Measurements from ENCODE around the gene SERPINB1. TPM values are rescaled to one million over a fixed set of nuclear protein-coding genes. Genes with fewer than 3 reads are reported as not detected.

SERPINB1 gene
- polyA plus RNA-seq, 3 donors: 17.6 to 25.5 (median 20.8) TPM

DNA sequence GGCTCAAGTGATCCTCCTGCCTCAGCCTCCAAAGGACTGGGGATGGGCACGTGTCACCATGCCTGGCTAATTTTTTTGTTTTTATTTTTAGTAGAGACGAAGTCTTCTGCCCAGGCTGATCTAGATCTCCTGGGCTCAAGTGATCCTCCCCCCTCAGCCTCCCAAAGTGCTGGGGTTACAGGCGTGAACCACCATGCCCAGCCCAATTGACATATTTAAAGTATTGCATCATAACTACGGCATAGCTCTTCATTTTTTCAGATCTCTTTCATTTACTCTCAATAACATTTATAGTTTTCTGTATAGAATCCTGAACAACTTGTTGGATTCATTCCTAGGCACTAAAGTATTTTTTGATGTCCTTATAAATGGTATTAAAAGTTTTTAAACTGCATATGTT is 13.0 kb downstream of the SERPINB1 start:
- DNase-seq (ENCODE audit: extremely low read depth in 1 of 11, low read depth in 9 of 11, low spot score in 4 of 11): no peak

DNA sequence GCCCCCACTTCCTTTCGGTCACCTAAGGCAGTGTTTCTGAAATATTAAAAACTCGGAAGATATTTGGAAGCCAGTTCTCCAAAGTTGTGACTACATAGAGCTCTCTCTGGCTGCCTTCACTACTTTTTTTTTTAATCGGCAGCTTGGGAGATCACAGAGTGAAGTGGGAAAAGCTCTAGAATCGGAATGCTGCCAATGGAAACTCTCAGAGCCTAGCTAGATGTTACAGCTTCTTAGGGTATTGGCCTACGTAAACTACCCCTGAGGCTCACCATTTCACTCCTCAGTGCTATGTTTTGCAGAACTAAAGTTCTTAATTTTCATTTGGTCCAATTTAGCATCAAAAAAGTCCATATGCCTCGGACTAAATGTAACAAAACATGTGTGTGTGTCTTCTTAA is 14.5 kb downstream of the SERPINB1 start:
- DNase-seq (ENCODE audit: extremely low read depth in 1 of 11, low read depth in 9 of 11, low spot score in 4 of 11): no peak

DNA sequence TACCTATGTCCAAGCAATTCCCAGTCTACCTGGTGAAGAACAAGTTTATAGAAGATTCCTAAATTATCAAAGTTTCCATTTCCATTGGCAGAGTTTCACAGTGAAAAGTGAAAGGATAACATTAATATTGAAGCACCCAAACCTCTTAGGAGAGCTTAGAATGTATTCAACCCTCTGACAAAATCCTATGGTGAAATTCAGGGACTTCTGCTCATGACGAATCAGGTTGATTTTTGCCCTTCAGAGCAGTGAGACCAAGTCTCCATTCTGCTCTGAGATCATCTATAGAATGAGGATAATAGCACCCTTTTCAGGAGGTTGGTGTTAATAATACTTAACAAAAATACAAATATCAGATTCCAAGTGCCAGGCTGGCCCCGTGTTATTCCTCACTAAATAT is 15.5 kb downstream of the SERPINB1 start:
- no peak for DNase-seq (ENCODE audit: extremely low read depth in 1 of 11, low read depth in 9 of 11, low spot score in 4 of 11)

DNA sequence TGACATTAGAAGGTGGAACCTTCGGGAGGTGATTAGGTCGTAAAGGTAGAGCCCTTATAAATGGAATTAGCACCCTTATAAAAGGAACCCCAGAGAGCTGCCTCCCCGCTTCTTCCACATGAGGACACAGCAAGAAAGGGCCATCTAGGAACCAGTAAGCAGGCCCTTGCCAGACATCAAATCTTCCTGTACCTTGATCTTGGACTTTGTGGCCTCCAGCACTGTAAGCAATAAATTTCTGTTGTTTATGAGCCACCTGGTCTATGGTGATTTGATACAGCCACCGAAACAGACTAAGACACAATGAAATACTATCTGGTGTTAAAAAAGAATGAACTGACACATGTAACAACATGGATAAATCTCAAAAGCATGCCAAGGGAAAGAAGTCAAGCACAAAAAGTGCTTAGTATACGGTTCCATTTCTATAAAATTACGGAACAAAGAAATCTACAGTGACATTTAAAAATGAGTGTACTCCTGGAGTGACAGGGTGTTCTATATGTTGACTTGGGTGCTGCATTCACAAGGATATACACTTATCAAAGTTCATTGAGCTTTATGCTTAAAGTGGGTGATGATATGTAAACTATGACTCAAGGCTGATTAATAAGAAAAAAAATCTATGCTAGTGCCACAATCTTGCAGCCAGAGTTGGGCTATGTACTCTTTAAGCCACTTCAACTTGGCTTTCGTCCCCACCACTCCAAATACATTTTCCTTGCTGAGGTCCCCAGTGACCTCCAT is 18.4 kb downstream of the SERPINB1 start:
- no peak for DNase-seq (ENCODE audit: extremely low read depth in 1 of 11, low read depth in 9 of 11, low spot score in 4 of 11)

DNA sequence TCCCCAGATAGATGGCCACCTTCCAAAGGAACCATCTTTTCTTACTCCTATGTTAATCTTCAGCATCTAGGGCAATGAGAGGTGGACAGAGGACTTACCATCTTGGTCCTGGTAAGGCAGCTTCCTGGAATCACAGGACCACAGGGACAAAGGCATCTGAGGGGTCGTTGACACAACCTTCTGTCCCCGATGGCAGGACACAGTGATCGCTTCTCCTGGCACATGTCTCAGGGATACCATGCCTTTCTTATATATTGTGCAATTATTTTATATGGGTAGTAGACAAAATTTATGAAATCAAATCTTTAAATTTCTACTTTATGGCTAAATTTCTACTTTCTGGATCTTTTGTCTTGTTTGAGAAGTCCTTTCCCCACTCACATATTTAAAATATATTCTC is 20.1 kb downstream of the SERPINB1 start:
- DNase-seq (ENCODE audit: extremely low read depth in 1 of 11, low read depth in 9 of 11, low spot score in 4 of 11): no peak

DNA sequence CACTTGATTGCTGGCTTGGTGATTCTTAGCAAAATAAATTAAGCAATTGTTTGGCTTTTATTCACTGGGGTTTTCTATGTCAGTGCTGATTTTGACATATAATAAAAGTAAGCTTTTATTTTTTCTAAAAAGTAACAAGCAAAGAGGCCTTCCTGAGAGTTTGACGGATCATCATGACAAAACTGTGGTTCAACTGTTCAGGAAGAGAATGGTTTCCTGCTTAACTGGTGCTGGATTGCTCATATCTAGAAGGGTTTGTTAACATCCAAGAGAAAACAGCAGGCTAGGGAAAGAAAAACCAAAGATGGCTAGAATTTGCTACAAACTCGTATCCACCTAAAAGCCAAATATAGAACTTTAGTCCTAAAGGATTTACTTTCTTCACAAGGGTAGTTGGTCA is 21.2 kb downstream of the SERPINB1 start:
- DNase-seq (ENCODE audit: extremely low read depth in 1 of 11, low read depth in 9 of 11, low spot score in 4 of 11): no peak

DNA sequence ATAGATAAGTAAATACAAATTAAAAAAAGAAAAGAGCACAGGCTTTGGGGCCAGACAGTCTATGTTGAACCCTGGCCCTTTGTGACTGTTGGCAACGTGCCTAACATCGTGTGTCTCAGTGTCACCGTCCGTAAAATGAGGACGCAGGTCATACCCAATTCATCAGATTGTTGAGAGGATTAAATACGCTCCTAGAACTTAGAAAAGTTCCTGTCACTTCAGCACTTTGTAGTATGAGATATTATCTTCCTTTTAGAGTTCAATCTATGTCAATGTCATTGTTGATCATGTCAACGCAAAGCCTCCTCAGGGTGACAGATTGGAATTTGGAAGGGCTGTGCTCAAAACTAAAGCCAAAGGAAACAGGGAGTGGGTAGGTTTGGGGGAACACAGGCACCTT is 21.7 kb downstream of the SERPINB1 start:
- DNase-seq (ENCODE audit: extremely low read depth in 1 of 11, low read depth in 9 of 11, low spot score in 4 of 11): no peak

DNA sequence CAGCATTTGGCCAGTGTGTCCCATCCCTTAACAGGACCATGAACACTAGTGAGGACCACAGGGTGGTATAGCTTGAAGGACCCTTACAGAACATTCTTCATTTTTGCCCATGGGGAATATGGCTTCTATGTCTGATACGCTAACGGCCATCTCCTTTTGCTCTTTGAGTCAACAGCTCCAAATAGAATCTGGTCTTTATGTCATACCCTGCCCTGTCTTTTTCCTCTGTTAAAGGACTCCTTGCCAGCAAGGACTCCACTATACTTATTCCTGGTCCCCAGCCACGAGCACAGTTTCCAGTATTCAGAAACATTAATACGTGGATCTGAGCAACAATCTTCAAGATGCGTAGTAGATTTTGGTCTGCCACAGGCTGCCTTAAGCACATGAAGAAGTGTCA is 22.5 kb downstream of the SERPINB1 start:
- DNase-seq (ENCODE audit: extremely low read depth in 1 of 11, low read depth in 9 of 11, low spot score in 4 of 11): no peak

DNA sequence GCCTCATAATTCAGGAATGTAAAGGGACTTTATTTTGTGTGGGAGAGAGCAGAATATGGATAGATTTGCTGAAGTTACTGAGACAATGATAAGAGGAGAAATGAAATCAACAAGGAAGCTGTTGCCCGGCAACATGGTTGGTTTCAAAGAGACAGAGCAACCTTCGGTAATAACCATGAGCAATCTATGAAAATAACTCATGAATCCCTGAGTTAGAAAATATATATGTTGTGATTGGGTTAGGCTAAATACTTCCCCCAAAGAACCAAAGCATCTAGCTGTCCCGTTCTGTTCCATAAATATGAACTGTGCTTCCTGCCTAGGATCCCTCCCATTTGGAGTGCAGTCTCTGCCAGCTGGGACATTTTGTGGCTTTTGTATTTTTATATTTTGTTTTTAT is 23.1 kb downstream of the SERPINB1 start:
- no peak for DNase-seq (ENCODE audit: extremely low read depth in 1 of 11, low read depth in 9 of 11, low spot score in 4 of 11)

DNA sequence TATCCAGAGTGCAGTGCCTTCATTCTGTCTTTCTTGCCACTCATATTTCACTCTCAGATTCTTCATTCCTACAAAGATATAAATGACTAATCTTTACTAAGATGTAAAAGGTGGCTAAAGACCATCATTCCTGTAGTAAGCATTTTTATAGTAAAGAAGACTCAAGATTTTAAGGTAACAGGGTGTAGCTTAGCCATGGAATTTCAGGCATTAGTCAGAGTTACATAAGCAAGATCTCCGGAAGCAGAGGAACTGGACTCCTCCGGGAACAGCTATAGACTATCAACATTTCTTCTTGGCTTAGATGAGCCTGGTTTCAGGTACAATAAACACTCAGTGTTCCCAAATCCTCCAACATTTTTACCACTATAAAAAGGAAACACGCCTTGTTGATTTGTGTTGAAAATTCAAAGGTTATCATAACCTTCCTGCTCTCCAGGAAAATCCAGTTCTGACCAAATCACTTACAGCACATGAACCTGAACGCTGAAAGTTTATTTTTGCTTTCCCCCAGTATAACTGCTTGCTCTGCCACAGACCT is 23.7 kb downstream of the SERPINB1 start:
- DNase-seq (ENCODE audit: extremely low read depth in 1 of 11, low read depth in 9 of 11, low spot score in 4 of 11): no peak

DNA sequence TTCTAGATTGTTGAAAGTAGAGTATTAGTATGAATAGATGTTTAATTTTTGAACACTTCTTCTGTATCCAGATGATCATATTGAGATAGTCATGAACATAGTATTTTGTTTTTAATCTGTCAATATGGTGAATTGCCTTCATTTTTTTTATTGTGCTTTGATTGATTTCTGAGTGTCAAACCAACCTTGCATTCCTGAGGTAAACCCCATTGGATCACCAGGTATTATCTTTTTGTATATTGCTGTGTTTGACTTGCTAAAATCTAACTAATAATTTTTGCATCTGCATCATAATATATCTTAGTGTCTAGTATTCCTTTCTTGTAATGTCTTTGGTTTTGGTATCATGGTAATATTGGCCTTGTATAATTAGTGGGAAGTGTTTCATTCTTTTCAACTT is 25.5 kb downstream of the SERPINB1 start:
- no peak for DNase-seq (ENCODE audit: extremely low read depth in 1 of 11, low read depth in 9 of 11, low spot score in 4 of 11)

DNA sequence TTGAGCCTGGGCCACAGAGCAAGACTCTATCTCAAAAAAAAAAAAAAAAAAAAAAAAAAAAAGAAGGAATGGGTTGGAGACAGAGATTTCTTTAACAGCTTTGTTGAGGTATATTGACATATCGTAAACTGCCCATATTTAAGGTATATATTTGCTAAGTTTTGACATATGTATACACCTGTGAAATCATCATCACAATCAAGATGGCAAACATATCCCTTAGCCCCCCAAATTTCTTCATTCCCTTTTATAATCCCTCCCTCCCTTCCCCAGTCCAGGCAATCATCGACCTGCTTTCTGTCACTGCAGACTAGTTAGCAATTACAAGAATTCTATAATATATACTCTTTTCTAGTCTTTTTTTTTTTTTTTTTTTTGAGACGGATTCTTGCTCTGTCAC is 29.0 kb downstream of the SERPINB1 start:
- DNase-seq (ENCODE audit: extremely low read depth in 1 of 11, low read depth in 9 of 11, low spot score in 4 of 11): no peak

DNA sequence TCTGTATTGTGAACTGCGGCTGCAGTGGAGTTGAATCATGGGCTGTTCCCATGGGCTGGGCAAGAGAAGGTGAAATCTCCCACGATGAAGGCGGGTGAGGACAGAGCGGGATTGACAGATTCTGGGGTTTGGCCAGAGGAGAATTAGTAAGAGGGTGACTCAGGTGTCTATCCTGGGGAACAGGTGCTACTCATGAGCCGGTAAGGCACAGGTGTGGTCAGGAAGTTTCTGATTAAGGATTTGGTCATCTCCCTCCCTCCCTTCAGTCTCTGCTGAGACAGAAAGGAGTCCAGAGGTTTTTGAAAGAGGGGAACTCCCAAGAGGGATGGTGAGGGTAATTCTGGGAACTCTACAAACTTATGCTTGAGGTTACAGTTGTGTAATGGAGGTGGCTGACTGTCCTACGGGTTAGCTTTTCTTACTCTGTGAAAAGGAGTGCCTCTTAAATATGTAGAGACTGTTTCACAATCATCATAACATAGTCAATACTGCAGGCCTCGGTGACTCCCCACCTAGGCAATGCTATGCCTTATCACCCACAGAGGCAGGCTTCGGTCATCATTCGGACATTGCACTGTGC is 31.5 kb downstream of the SERPINB1 start:
- no peak for DNase-seq (ENCODE audit: extremely low read depth in 1 of 11, low read depth in 9 of 11, low spot score in 4 of 11)

DNA sequence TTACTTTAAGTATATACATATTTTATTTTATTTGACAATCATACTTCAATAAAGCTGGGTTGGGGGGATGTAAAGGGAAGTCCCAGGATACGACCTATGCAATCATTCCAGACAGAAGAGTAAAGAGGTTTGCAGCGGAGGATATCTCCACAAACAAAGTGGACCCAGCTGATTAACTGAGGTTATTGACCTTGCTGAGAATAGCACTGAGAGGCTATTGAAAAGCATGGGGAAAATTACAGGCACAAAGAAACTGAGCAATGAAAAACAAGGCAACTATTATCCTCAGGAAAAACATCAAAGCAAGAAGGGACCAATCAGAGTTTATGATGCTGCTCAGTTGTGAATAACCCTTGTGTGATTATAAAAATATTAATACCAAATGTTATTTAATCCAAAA is 32.6 kb downstream of the SERPINB1 start:
- DNase-seq (ENCODE audit: extremely low read depth in 1 of 11, low read depth in 9 of 11, low spot score in 4 of 11): no peak

DNA sequence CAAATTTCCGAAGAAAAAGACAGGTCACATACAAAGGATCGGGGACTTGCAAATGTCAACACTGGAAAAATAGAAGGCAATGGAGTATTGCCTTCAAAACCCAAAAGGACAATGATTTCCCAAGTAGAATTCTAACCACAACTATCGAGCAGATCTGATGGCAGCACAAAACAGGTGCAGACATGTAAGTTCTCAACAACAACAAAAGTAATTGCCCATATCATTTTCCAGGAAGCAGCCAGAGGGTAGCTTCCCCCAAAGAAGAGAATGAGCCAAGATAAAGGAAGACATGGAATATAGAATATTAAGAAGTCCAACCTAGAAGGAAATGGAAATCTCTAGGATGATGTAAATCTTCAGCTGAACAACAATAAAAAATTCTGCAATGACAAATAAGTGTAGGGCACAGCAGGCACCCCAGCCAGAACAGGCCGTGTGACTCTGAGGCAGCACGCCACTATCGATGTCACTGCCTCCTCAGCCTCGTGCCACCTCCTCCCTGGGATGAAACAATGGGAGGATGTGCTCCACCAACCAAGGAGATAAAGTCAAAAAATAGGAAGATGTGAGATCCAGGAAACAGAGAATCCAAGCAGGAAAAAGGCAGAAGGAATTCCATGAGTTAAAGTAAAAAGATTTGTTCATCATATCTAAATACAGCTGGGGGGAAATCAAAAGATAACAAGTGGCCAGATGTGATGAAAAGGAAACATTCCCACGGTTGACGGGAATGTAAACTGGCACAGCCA is 34.1 kb downstream of the SERPINB1 start:
- peak in 4 of 11 donors; percentile 25 to 44 (median 42) for DNase-seq (ENCODE audit: extremely low read depth in 1 of 11, low read depth in 9 of 11, low spot score in 4 of 11)

DNA sequence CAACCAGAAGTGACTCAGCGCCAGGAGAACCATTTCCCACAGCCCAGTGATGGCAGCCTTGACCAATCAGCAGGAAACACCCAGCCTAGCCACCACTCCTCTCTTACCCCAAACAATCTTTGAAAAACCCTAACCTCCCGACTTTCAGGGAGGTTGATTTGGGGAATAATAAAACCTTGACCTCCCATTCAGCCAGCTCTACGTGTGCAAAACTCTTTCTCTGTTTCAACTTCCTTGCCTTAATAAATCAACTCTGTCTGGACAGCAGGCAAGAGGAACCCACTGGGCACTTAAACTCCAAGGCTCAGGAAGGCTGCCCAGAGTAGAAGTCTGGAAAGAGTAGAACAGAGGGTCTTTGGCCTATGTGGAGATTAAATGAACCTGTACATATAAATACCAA is 35.0 kb downstream of the SERPINB1 start:
- DNase-seq (ENCODE audit: extremely low read depth in 1 of 11, low read depth in 9 of 11, low spot score in 4 of 11): no peak

DNA sequence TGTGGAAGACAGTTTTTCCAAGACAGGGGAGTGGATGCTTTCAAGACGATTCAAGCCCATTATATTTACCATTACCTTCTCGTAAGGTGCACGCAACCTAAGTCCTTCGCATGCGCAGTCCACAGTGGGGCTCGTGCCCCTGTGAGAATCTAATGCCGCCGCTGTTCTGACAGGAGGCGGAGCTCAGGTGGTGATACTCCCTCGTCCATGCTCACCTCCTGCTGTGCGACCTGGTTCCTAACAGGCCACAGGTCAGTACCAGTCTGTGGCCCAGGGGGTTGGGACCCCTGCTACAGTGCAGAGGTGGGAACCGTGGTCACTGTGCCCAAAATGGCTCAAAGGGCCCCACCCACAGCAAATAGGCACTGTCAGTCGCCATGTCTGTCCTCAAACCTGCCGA is 36.6 kb downstream of the SERPINB1 start:
- no peak for DNase-seq (ENCODE audit: extremely low read depth in 1 of 11, low read depth in 9 of 11, low spot score in 4 of 11)

DNA sequence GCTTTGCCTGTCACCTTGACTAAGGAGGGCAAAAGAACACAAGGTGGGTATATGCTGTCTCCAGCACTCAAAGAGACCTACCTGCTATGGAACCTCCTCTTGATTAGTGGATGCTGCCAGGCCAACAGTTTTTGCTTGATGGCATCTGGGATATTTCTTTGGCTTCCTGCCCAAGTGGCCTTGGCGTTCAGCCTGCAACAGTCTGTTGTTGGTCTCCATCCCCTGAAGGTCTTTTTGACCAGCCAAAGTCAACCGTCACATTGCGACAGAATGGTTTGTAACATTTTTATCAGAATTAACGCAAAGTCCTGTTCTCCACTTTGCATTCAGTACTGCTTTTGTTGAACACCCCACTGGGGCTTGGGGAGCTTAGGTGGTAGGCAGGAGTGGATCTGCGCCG is 37.1 kb downstream of the SERPINB1 start:
- no peak for DNase-seq (ENCODE audit: extremely low read depth in 1 of 11, low read depth in 9 of 11, low spot score in 4 of 11)

DNA sequence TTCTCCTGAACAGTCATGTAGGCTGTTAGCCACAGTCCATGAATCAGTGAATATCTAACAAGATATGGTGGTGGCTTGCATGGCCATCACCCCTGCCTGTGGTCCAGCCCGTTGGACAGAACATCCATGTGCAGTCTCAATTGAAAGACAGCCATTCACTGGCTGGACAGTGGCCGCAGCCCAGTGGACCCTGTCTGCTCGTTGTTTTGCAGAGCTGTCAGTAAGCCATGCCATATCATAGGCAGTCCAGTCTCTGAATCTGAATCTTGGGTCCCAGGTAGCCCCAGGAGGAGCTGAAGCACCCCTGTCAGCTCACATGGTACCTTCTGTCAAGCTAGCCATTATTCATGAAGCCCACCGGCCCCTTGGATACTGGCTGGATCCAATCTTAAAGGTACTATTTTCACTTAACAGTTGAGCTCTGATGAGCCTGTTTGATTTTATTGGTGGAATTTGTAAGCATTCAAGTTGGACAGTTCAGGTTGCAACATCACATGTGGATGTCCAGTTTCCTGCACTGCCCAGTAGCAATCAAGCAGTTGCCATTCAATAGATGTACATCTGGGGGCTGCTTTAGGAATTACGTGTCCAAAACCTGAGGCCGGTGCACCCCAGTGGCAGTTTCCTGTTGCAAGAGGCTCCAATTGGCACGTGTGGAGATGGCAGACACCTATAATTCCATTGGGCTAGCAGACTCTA is 37.8 kb downstream of the SERPINB1 start:
- no peak for DNase-seq (ENCODE audit: extremely low read depth in 1 of 11, low read depth in 9 of 11, low spot score in 4 of 11)

All from renal cortex interstitium (tissue), 11 donors.